GM12872 (cell line): Measurements from ENCODE around the gene SSU72.

Source experiments
- CTCF ChIP-seq: IDR thresholded peaks from 3 replicates; pipeline ENCODE4 v1.5.1; 2011; ENCODE audit warnings: low read depth, mild to moderate bottlenecking, low read length, moderate library complexity; ENCODE audit not compliant: insufficient read depth

The SSU72 gene

GRCh38 chr1:1597275-1597930, 22.7 kb upstream of the SSU72 start:
- peak; percentile 63 for TF ChIP-seq CTCF

GRCh38 chr1:1596493-1597274, 22.0 kb upstream of the SSU72 start:
- no peak for TF ChIP-seq CTCF

GRCh38 chr1:1594602-1595260, 20.1 kb upstream of the SSU72 start:
- no peak for TF ChIP-seq CTCF

GRCh38 chr1:1593834-1594601, 19.4 kb upstream of the SSU72 start:
- no peak for TF ChIP-seq CTCF

- TF ChIP-seq CTCF: no peak
Observed at GRCh38 chr1:1591452-1591851, 16.8 kb upstream of the SSU72 start.

- TF ChIP-seq CTCF: no peak
Observed at GRCh38 chr1:1583347-1584010, 8.8 kb upstream of the SSU72 start.
